GM12873 (cell line): ENCODE results near the gene BEAN1.

Experiments
- CTCF ChIP-seq: IDR thresholded peaks from 2 replicates; pipeline ENCODE4 v1.5.1; 2012; ENCODE audit warnings: low read depth, mild to moderate bottlenecking, moderate library complexity, low read length, control low read depth; ENCODE audit not compliant: insufficient read depth; ENCODE audit errors: missing control alignments

Gene BEAN1

DNA sequence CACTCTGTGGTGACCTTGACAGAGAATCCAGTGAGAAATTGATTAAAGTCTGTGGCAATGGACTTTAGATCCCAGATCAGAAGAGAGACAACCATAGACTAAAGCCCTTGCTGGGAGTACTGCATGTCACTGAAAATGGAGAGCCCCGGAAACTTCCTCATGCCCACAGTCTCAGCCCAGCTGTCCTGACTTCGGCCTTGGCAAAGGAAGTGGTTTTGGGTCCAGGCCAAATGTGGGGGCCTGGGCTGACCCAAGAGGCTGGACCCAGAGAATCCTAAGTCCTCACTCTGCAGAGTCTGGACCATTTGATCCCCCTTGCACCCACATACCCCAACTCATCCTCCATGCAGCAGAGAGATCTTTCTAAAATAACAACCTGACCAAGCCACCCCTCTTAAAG, 4.7 kb upstream of the BEAN1 start:
- TF ChIP-seq CTCF, result no peak

DNA sequence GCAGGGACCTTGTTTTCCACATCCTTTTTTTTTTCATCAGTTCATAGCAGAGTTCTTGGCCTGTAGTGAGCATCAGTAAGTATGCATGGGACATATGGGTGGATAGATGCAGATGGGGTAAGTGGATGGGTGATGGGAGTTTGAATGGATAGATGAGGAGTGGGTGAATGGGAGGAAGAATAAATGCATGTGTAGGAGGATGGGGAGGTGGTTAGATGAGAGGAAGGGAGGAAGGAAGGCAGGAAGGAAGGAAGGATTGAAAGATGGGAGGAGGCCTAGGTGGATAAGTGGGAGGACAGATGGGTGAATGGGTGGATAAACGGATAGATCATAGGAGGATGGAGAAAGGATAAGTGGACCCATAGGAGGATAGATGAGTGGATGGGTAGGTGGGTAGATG, 3.9 kb upstream of the BEAN1 start:
- TF ChIP-seq CTCF, result no peak

GRCh38 chr16:66425651-66426050, 1.4 kb upstream of the BEAN1 start:
- TF ChIP-seq CTCF, result no peak

- TF ChIP-seq CTCF, result no peak
Measured at GRCh38 chr16:66426112-66427035, 721 bp upstream of the BEAN1 start.

DNA sequence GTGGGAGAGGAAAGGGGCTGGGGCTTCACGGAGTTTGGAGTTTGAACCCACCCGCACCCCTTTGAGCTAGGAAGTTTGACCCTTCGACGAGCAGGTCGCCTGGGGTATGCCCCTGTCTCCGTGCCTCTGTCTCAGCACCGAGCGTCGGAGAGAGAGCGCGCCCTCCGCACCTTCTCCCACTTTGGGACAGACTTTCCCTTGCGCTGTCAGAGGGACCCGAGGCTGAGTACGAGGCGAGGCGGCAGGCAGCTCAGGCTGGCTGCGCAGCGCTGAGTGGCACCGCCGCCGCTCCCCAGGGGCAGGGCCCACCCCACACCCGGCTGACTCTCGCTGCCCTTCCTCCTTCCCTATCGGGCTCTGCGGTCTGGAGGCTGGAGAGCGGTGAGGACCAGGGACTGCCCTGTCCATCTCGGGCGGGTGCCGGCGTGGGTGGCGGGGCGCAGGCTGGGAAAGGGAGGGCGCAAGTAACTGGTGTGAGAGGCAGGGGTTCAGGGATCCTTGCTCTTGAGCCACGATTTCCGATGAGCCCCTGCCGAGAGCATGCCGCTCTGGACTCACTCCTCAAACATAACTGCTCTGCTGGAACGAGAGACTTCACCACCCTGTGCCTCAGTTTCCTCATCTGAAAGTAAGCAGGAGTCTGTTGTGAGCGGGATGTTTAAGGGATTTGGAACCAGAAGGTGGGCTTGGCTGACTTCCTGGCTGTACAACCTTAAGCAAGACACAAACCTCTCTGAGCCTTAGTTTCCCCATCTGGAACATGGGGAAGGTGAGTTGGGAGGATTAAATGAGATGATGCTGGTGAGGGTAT, 981 bp downstream of the BEAN1 start:
- TF ChIP-seq CTCF, result no peak

DNA sequence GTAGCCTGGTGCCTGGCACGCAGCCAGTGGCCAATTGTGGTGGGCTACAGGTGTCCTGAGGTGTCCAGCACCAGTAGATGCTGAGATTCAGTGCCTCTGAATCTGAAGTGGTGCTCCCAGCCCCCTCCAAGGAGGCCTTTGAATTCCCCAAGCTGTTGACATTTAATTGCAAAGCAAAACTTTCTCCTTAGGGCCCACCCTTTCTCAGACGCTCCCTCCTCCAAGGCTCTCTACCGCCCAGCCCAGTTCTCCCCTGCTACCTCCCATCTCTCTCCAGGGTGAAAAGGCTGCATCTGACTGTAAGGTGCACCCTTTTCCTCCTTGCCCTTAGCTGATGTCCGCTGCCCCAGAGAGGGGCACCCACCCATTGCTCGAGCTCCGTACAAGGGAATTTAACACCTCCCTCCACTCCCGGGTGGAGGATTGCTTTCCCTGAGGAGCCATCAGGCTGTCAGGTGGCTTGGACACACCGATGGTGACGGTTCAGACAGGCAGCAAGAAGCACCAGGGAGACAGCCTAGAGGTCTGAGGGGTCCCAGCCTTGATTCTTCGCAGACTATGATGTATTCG, 1.7 kb downstream of the BEAN1 start:
- no peak for TF ChIP-seq CTCF
